ENCODE data around the gene MLX.

DNA sequence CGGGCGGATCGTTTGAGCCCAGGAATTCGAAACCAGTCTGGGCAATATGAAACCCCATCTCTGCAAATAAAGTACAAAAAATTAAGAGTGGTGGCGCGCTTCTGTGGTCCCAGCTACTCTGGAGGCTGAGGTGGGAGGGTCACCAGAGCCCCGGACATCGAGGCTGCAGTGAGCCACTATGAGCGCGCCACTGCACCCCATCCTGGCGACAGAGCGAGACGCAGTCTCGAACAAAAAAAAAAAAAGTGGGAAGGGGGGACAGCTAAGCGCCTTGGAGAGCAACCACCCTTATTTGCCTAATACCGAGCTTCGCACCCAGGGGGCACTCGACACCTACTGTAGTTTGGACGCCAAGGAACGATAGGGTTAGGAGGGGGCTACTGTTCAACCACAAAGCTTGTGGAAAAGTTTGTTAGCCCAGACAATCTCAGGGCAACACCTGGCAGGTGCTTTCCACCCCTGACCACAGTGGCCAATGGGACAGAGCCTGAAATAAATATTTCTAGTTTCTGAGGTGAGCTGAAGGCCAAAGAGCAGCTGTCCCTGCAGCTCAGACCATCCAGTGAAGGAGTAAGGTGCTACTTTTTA lies 11.5 kb downstream of the MLX start:
- no peak for TF ChIP-seq GATA2 (IDR thresholded peaks at IDR 0.05; ENCODE audit: low read depth, low read length)
- TF ChIP-seq GATA3 (IDR thresholded peaks at IDR 0.05; ENCODE audit: low read depth, low read length) = no peak
